EH (cell line): Measurements from ENCODE around the gene ZFPM1.

Source experiments
- DNase-seq: peaks from one replicate; pipeline ENCODE4 v3.0.0-alpha.2; 2015; ENCODE audit warnings: low read depth

ZFPM1 gene

GRCh38 chr16:88527937-88528743, 75.1 kb downstream of the ZFPM1 start:
- no peak for DNase-seq

GRCh38 chr16:88528902-88529318, 75.8 kb downstream of the ZFPM1 start:
- no peak for DNase-seq

DNA sequence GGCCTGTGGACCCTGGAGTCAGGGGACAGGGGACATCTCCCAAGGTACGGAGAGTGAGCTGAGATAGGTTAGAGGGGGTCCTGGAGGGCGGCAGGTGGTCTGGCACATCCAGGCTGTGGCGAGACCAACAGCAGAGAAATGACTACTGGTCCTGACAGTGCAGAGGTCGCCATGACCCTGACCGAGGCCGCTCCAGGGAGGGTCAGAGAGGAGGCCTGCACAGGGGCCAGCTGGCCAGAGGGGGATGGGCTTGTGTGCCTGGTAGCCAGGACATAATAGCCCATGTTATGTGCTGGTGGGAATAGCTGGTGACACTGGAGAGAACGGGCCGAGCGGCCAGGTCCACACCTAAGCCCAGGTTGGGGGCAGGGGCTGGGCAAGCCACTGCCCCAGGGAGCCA, 76.5 kb downstream of the ZFPM1 start:
- no peak for DNase-seq

- DNase-seq, result no peak
Measured at GRCh38 chr16:88530051-88530857, 77.2 kb downstream of the ZFPM1 start.

- no peak for DNase-seq
Measured at GRCh38 chr16:88530858-88531203, 77.8 kb downstream of the ZFPM1 start.

DNA sequence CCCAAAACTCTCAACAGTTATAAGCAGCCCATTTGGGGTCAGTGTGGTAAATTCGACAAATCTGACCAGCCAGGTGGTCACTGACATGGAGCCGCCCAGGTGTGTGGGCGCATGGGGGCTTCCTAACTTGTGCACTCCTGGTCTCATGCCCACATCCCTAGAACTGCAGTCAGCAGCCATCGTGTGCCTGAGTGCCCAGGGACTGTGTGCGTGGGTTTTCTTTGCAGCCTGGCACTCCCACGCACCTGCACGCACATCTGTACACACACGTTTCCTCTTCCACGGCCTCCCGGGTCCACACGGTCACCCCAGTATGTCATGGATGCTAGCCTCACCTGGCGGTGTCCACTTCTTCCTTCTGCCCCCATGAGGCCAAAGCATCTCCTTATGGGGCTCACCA, 78.3 kb downstream of the ZFPM1 start:
- no peak for DNase-seq

GRCh38 chr16:88531931-88532433, 78.9 kb downstream of the ZFPM1 start:
- no peak for DNase-seq

- no peak for DNase-seq
Measured at GRCh38 chr16:88532434-88533241, 79.6 kb downstream of the ZFPM1 start.

DNA sequence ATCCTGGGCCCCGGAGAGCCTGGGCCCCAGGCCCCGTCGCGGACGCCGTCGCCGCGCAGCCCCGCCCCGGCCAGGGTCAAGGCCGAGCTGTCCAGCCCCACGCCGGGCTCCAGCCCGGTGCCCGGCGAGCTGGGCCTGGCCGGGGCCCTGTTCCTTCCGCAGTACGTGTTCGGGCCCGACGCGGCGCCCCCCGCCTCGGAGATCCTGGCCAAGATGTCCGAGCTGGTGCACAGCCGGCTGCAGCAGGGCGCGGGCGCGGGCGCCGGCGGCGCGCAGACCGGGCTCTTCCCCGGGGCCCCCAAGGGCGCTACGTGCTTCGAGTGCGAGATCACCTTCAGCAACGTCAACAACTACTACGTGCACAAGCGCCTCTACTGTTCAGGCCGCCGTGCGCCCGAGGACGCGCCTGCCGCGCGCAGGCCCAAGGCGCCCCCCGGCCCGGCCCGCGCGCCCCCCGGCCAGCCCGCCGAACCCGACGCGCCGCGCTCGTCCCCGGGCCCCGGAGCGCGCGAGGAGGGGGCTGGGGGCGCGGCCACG, 80.4 kb downstream of the ZFPM1 start:
- DNase-seq, result peak; percentile 56

GRCh38 chr16:88533932-88534637, 81.0 kb downstream of the ZFPM1 start:
- DNase-seq, result peak; percentile 73

DNA sequence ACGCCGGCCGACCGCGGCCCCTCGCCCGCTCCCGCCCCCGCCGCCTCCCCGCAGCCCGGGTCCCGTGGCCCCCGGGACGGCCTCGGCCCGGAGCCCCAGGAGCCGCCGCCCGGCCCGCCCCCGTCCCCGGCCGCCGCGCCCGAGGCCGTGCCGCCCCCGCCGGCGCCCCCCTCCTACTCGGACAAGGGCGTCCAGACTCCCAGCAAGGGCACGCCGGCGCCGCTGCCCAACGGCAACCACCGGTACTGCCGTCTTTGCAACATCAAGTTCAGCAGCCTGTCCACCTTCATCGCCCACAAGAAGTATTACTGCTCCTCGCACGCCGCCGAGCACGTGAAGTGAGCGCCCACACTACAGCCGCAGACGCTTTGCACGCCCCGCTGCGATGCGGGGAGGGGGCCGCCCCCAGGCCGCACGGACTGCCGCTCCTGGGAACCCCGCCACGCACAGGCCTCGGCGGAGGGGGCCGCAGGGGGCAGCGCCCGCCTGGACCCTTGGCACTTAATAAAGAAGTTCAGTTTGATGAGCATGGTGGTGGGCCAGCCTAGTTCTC, 81.6 kb downstream of the ZFPM1 start:
- peak; percentile 49 for DNase-seq

DNA sequence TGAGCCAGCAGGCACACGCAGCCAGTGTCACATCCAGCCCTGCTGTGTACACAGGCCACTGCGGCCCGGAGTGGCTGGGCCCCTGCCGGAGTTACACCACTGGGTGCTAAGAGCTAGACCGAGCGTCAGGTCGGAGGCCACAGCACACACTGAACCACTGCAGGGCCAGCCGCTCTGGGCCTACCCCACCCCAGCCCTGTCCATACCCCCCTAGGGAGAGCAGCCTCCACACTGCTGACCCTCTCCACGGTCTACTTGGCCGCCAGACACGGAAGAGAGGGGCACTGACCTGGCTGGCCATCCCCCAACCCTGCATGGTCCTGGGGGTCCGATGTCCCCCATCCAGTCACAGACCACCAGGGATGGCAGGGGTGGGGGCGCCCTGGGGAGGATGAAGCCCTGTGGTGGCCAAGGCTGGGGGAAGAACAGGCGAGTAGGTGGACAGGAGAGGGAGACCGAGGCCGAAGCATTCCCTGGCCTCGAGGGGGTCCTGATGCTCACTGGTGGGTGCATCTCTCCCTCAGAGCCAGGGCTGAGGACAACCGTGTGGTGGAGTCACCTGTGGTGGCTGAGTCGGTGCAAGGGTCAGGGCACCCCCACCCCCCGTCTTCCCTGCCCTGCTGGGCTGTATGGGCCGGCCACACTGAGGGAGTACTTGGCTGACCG, 82.2 kb downstream of the ZFPM1 start:
- DNase-seq, result no peak

- DNase-seq, result no peak
Measured at GRCh38 chr16:88535857-88536222, 82.8 kb downstream of the ZFPM1 start.

GRCh38 chr16:88536510-88536909, 83.4 kb downstream of the ZFPM1 start:
- DNase-seq, result no peak

- no peak for DNase-seq
Measured at GRCh38 chr16:88536971-88537751, 84.1 kb downstream of the ZFPM1 start.

DNA sequence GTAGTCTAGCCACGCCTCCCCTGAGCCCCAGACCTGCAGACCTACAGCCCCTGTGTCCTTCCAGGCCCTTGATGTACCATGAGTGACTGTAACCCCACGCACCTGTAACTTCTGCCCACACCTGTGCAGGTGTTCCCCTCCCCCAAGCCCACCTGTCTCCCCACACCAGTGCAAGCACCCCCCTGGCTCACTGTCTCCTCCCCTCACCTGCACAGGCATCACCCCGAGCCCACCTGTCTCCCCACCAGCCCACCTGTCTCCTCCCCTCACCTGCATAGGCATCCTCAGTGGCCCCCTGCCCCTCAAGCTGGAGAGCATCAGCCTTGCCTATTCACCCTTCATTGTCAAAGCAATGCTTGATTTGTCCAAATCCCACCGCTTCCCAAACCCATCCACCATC, 84.8 kb downstream of the ZFPM1 start:
- DNase-seq, result no peak

DNA sequence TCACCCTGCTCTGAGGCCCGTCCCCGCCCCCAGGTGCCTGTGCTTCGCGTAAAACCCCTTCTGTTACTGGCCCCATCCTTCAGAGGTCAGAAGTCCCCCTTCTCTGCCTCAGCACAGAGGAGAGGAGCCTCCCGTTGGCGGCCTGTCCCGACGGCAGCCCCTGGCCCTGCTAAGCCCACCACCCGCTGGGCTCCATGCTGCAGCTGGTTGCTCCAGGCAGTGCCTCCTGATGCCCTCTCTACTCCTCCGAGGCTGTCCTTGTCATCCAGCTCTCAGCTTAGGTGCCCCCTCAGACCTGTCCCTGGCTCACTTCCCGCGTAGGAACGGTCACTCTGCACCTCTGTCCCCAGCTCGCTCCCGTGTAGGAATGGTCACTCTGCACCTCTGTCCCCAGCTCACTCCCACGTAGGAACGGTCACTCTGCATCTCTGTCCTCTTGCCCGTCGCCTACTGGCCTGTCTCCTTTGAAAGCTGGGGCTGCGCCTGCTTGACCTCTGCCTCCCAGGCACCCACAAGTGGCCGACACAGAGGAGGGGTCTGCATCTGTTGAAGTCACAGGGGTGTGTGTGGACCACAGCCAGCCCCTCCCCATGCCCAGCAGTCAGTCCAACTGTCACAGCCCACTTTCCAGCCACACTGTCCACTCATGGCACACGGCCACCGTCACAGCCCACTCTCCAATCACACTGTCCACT, 85.4 kb downstream of the ZFPM1 start:
- no peak for DNase-seq

DNA sequence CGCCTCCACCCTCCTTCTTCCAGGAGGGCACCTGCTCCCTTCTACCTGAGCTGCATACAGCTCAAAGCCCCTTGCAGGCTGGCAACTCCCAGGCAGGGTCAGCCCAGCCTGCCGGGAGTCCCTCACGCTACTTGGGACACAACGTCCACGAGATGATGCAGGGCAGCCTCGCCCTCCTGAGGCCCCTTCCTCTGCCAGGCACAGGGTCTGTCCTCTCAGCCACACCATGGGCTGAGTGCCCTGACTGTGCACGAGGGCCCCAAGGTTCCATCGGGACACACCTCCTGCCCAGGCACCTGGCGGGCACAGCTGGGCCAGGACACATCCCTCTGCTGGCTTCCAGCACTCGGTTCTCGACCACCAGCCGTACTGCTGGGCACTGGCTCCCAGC, 86.2 kb downstream of the ZFPM1 start:
- DNase-seq, result no peak

DNA sequence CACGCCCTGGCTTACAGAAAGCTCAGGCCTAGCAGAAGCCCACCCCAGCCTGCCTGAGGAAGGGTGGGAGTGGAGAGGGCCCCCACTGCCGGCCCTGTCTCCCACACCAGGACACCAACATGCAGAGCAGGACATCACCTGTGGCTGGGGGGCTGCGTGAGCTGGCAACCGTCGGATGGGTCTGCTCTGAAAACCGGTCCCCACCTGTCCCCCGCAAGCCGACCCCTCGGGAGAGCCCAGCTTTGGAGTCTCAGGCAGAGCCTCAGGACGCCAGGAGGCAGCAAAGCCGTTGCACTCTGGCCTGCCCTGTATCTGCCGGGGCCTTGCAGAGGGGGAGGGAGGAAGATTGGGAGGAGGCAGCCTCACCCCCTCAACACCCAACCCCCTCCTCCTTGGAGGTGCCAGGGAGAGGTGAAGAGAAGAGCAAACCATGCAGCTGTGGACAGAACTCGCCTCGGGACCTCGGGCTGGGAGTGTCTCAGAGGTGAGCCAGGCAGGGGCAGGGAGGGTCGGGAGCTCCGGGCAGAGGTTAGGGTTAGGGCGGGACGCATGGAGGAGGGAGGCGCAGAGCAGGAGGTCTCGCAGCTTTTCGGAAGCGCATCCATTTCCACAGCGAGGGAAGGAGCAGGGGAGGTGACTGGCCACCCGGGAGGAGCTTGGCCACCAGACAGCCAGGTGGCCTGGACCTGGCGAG, 86.7 kb downstream of the ZFPM1 start:
- no peak for DNase-seq
